Testis (tissue), 3 donors: ENCODE results near the gene WDR36. TPM values are rescaled to one million over a fixed set of nuclear protein-coding genes. Genes with fewer than 3 reads are reported as not detected.
"Not testable (repeated sequence)": the region's sequence is repeated elsewhere in the genome, so short reads cannot be mapped to it uniquely, and the experiment has no call there.

Experiments used
- DNase-seq: peaks from one replicate; pipeline ENCODE4 v3.0.0-alpha.2; 2019
- H3K27ac ChIP-seq, 2 donors: fragments of 200-600 bp; sonication (generic); one replicate each; pipeline ENCODE4 v1.5.1; 2019
- H3K27me3 ChIP-seq: fragments of 200-600 bp; sonication (generic); one replicate; pipeline ENCODE4 v1.5.1; 2019
- H3K36me3 ChIP-seq: fragments of 200-600 bp; sonication (generic); one replicate; pipeline ENCODE4 v1.5.1; 2017; ENCODE audit warnings: low read depth; ENCODE audit errors: missing control alignments
- H3K4me1 ChIP-seq: fragments of 200-600 bp; sonication (generic); one replicate; pipeline ENCODE4 v1.5.1; 2019
- H3K4me3 ChIP-seq, 2 donors: fragments of 200-600 bp; sonication (generic); one replicate each; pipeline ENCODE4 v1.5.1; 2017 to 2019
- H3K9me3 ChIP-seq: fragments of 200-600 bp; sonication (generic); one replicate; pipeline ENCODE4 v1.5.1; 2017
- POLR2A ChIP-seq: fragments of 450-650 bp; IDR thresholded peaks from one replicate; pipeline ENCODE4 v1.6.1; 2017; ENCODE audit warnings: antibody characterized with exemption, mild to moderate bottlenecking, moderate library complexity
- WGBS, 2 donors: methylation state at CpG; one replicate each; pipeline ENCODE4 v1.1.5; 2018; 5-methylcytosine and 5-hydroxymethylcytosine counted together
- intact Hi-C: fragments of 100-400 bp; cut with DNase I; formaldehyde crosslinking; loops from one replicate; pipeline ENCODE4 v1.15.1; 2023; ENCODE audit warnings: low total_unique reads
- polyA plus RNA-seq: library from polyadenylated mRNA; stranded (reverse); fragments of 350-450 nt; fragmentation: Illumina TruSeq; extraction: RNeasy Lipid Tissue Mini Kit (QIAGEN cat#74804); gene quantifications from one replicate; pipeline ENCODE4 v1.2.3, GENCODE V29; 2014; ENCODE audit warnings: low read depth, low replicate concordance; ENCODE audit not compliant: insufficient read depth
- total RNA-seq, 2 donors: library from RNA; depleted of rRNA; stranded (reverse); fragments of >200 nt; gene quantifications; one replicate each; pipeline ENCODE4 v1.2.3, GENCODE V29; 2016
- TF ChIP-seq, protein P1 (sequence below), 3 experiments: fragments of 450-650 bp in 2 of 3; fragments of 200-600 bp in 1 of 3; sonication (generic) in 1 of 3; IDR thresholded peaks; one replicate each; pipeline ENCODE4 v1.5.1; 2016 to 2019; ENCODE audit warnings: antibody characterized with exemption in 3 of 3, mild to moderate bottlenecking in 2 of 3, moderate library complexity in 1 of 3

WDR36 gene
- total and polyA plus RNA-seq, 3 donors from 2014 or later: 11.6 to 23.9 (median 18.0) TPM

- WGBS, 2 donors: 100% methylated on average over 1 of the region's 1 CpG
- DNase-seq: no peak
Measured at GRCh38 chr5:111135363-111135762, 43.2 kb downstream of the WDR36 start.

GRCh38 chr5:111135946-111136345 lies 43.8 kb downstream of the WDR36 start:
- H3K4me3 ChIP-seq: no peak overlapping the region
- TF ChIP-seq, protein P1, sequence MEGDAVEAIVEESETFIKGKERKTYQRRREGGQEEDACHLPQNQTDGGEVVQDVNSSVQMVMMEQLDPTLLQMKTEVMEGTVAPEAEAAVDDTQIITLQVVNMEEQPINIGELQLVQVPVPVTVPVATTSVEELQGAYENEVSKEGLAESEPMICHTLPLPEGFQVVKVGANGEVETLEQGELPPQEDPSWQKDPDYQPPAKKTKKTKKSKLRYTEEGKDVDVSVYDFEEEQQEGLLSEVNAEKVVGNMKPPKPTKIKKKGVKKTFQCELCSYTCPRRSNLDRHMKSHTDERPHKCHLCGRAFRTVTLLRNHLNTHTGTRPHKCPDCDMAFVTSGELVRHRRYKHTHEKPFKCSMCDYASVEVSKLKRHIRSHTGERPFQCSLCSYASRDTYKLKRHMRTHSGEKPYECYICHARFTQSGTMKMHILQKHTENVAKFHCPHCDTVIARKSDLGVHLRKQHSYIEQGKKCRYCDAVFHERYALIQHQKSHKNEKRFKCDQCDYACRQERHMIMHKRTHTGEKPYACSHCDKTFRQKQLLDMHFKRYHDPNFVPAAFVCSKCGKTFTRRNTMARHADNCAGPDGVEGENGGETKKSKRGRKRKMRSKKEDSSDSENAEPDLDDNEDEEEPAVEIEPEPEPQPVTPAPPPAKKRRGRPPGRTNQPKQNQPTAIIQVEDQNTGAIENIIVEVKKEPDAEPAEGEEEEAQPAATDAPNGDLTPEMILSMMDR (IDR thresholded peaks at IDR 0.05): no peak
- no peak for TF ChIP-seq POLR2A
- no peak for DNase-seq
- H3K9me3 ChIP-seq: no peaks in the 10 kb centered on the region
- H3K4me1 ChIP-seq: no peaks in the 10 kb centered on the region
- intact Hi-C loops: no loop called here
- H3K27me3 ChIP-seq: no peaks in the 10 kb centered on the region
- WGBS, 2 donors: 91 to 96% methylated on average over 5 of the region's 5 CpGs
- no peak overlapping the region for H3K27ac ChIP-seq
- no peaks in the 10 kb centered on the region for H3K36me3 ChIP-seq

More at GRCh38 chr5:111135363-111135762, 43.2 kb downstream of the WDR36 start:
- Histone ChIP-seq H3K27ac (no peak overlapping the region), H3K36me3 (no peaks in the 10 kb centered on the region), H3K27me3 (no peaks in the 10 kb centered on the region), H3K4me3 (no peak overlapping the region), H3K9me3 (no peaks in the 10 kb centered on the region), H3K4me1 (no peaks in the 10 kb centered on the region)
- intact Hi-C loops: no loop called here
- TF ChIP-seq, protein P1 (IDR thresholded peaks at IDR 0.05): no peak
- TF ChIP-seq POLR2A: no peak

GRCh38 chr5:111138096-111138495 lies 45.9 kb downstream of the WDR36 start:
- WGBS, 2 donors: 49 to 54% methylated on average over 2 of the region's 2 CpGs
- intact Hi-C loops: no loop called here
- no peak overlapping the region for H3K27ac ChIP-seq
- H3K4me1 ChIP-seq: no peaks in the 10 kb centered on the region
- TF ChIP-seq, protein P1 (IDR thresholded peaks at IDR 0.05): no peak
- TF ChIP-seq POLR2A: no peak
- H3K9me3 ChIP-seq: no peaks in the 10 kb centered on the region
- no peaks in the 10 kb centered on the region for H3K36me3 ChIP-seq
- H3K27me3 ChIP-seq: no peaks in the 10 kb centered on the region
- H3K4me3 ChIP-seq: no peak overlapping the region
- no peak for DNase-seq

- intact Hi-C loops, H3K27me3 ChIP-seq, DNase-seq, H3K36me3 ChIP-seq, H3K4me3 ChIP-seq, H3K9me3 ChIP-seq, H3K27ac ChIP-seq: not testable (repeated sequence)
- peaks cover 11% of the 10 kb centered on the region for H3K4me1 ChIP-seq
- 86 to 96% methylated on average over 1 of the region's 1 CpG for WGBS, 2 donors
Measured at GRCh38 chr5:111141471-111141870, 49.3 kb downstream of the WDR36 start.

DNA sequence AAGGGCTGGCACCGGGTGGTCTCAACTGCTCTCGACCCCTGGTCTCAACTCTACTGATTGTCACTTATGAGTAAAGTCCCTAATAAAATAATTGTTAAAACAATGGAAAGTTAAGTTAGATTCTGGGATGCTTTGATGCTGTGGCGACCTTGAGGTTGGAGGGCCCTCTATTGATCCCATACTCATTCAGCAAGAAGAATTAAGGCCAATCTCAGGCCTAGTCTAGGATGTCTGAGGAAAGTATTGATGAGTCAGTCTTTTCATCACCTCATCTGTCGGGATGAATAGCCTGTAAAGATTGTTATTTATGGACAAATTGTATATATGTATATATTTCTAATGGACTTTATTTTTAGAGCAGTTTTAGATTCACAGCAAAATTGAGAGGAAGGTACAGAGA lies 50.8 kb downstream of the WDR36 start:
- WGBS, 2 donors: 91 to 92% methylated on average over 4 of the region's 4 CpGs

More for the DNA sequence above, 50.8 kb downstream of the WDR36 start:
- TF ChIP-seq, protein P1 (IDR thresholded peaks at IDR 0.05): no peak
- TF ChIP-seq POLR2A: no peak
- Histone ChIP-seq H3K9me3 (no peaks in the 10 kb centered on the region), H3K27ac (no peak overlapping the region), H3K36me3 (no peaks in the 10 kb centered on the region), H3K27me3 (no peaks in the 10 kb centered on the region), H3K4me3 (no peak overlapping the region), H3K4me1 (peaks cover 11% of the 10 kb centered on the region)
- DNase-seq: no peak
- intact Hi-C loops: no loop called here
